Uterus (tissue), 4 donors: Measurements from ENCODE around the gene ZDHHC8. TPM values are rescaled to one million over a fixed set of nuclear protein-coding genes. Genes with fewer than 3 reads are reported as not detected.

Source experiments
- DNase-seq, 2 donors: peaks; one replicate each; pipeline ENCODE4 v3.0.0-alpha.2; 2019 to 2020
- H3K27ac ChIP-seq, 2 donors: fragments of 200-600 bp; sonication (generic); 1 replicate in 1 of 2; 2 replicates in 1 of 2; pipeline ENCODE4 v1.5.1; 2016 to 2018
- H3K27me3 ChIP-seq, 2 donors: fragments of 200-600 bp; sonication (generic); one replicate each; pipeline ENCODE4 v1.5.1; 2018 to 2019; ENCODE audit warnings: control low read depth in 1 of 2
- H3K36me3 ChIP-seq, 2 donors: fragments of 200-600 bp; sonication (generic); one replicate each; pipeline ENCODE4 v1.5.1; 2019; ENCODE audit warnings: control low read depth in 1 of 2
- H3K4me1 ChIP-seq, 2 donors: fragments of 200-600 bp; sonication (generic); one replicate each; pipeline ENCODE4 v1.5.1; 2018 to 2019; ENCODE audit warnings: control low read depth in 1 of 2
- H3K4me3 ChIP-seq, 2 donors: fragments of 200-600 bp; sonication (generic); 1 replicate in 1 of 2; 2 replicates in 1 of 2; pipeline ENCODE4 v1.5.1; 2018 to 2019; ENCODE audit warnings: mild to moderate bottlenecking in 1 of 2
- H3K9me3 ChIP-seq, 2 donors: fragments of 200-600 bp; sonication (generic); one replicate each; pipeline ENCODE4 v1.5.1; 2019; ENCODE audit warnings: control low read depth in 1 of 2
- POLR2A ChIP-seq, 2 donors: fragments of 450-650 bp; IDR thresholded peaks; one replicate each; pipeline ENCODE4 v1.6.1; 2016; ENCODE audit warnings: antibody characterized with exemption in 2 of 2, mild to moderate bottlenecking in 1 of 2, moderate library complexity in 1 of 2
- intact Hi-C: fragments of 100-400 bp; cut with DNase I; formaldehyde crosslinking; loops from one replicate; pipeline ENCODE4 v1.15.1; 2023; ENCODE audit warnings: low total_unique reads
- total RNA-seq, 4 donors: library from RNA; depleted of rRNA in 3 of 4; stranded (reverse); fragments of >200 nt in 3 of 4; gene quantifications; one replicate each; pipeline versions ENCODE4 v1.1.0 to v1.2.4, GENCODE V29; 2014 to 2023
- TF ChIP-seq, protein P1 (sequence below), 4 experiments: fragments of 200-600 bp in 2 of 4; fragments of 450-650 bp in 2 of 4; sonication (generic) in 2 of 4; IDR thresholded peaks; one replicate each; pipeline ENCODE4 v1.5.1; 2016 to 2019; ENCODE audit warnings: antibody characterized with exemption in 4 of 4, mild to moderate bottlenecking in 2 of 4, moderate library complexity in 1 of 4
- donor health status: DM: yes; HTN: yes; CAD: no.

The ZDHHC8 gene
- total RNA-seq, 4 donors from 2014 or later = 2.4 to 87.9 (median 20.1) TPM

- DNase-seq = no peak
- intact Hi-C loops = no loop called here
- H3K4me1 ChIP-seq = no peaks in the 10 kb centered on the region
- no peaks in the 10 kb centered on the region for H3K36me3 ChIP-seq
- H3K27me3 ChIP-seq = no peaks in the 10 kb centered on the region
- H3K27ac ChIP-seq = no peak overlapping the region
- H3K9me3 ChIP-seq = no peaks in the 10 kb centered on the region
- no peak overlapping the region for H3K4me3 ChIP-seq
- TF ChIP-seq, protein P1, sequence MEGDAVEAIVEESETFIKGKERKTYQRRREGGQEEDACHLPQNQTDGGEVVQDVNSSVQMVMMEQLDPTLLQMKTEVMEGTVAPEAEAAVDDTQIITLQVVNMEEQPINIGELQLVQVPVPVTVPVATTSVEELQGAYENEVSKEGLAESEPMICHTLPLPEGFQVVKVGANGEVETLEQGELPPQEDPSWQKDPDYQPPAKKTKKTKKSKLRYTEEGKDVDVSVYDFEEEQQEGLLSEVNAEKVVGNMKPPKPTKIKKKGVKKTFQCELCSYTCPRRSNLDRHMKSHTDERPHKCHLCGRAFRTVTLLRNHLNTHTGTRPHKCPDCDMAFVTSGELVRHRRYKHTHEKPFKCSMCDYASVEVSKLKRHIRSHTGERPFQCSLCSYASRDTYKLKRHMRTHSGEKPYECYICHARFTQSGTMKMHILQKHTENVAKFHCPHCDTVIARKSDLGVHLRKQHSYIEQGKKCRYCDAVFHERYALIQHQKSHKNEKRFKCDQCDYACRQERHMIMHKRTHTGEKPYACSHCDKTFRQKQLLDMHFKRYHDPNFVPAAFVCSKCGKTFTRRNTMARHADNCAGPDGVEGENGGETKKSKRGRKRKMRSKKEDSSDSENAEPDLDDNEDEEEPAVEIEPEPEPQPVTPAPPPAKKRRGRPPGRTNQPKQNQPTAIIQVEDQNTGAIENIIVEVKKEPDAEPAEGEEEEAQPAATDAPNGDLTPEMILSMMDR (IDR thresholded peaks at IDR 0.05) = no peak
Observed at GRCh38 chr22:20183823-20184222, 52.2 kb downstream of the ZDHHC8 start.

GRCh38 chr22:20184501-20185165, 53.0 kb downstream of the ZDHHC8 start:
- TF ChIP-seq, protein P1 (IDR thresholded peaks at IDR 0.05) = no peak
- no peak for TF ChIP-seq POLR2A (IDR thresholded peaks at IDR 0.05)
- Histone ChIP-seq H3K36me3 (no peaks in the 10 kb centered on the region), H3K9me3 (no peaks in the 10 kb centered on the region), H3K27ac (no peak overlapping the region), H3K27me3 (no peaks in the 10 kb centered on the region), H3K4me1 (no peaks in the 10 kb centered on the region), H3K4me3 (no peak overlapping the region)
- no peak for DNase-seq
- intact Hi-C loops = no loop called here

DNA sequence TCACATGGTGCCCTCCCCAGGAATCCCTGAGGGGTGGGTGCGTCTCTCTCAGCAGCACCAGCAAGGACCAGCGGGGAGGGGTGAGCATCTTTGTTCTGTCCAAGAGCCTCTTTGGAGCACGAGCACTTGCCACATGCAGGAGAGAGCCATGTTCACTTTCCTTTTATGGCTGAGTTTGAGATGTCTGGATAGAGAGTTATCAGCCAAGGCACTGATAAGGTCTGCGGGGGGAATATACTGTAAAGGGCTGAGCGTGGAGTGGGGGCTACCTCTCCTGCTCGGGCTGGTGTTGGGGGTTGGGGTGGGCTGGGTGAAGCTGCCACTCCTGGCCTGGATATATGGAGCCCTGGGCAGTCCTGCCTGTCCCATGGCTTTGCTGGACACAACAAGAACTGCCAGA, 54.1 kb downstream of the ZDHHC8 start:
- DNase-seq = no peak
- TF ChIP-seq, protein P1 (IDR thresholded peaks at IDR 0.05) = no peak
- TF ChIP-seq POLR2A (IDR thresholded peaks at IDR 0.05) = no peak
- intact Hi-C loops = no loop called here

GRCh38 chr22:20186183-20186870, 54.7 kb downstream of the ZDHHC8 start:
- H3K4me1 ChIP-seq = no peaks in the 10 kb centered on the region
- no peaks in the 10 kb centered on the region for H3K27me3 ChIP-seq
- TF ChIP-seq, protein P1 (IDR thresholded peaks at IDR 0.05) = no peak
- no peak for TF ChIP-seq POLR2A (IDR thresholded peaks at IDR 0.05)
- intact Hi-C loops = no loop called here
- no peak overlapping the region for H3K27ac ChIP-seq
- no peak overlapping the region for H3K4me3 ChIP-seq
- no peaks in the 10 kb centered on the region for H3K36me3 ChIP-seq
- H3K9me3 ChIP-seq = no peaks in the 10 kb centered on the region
- DNase-seq = no peak

More for the DNA sequence above, 54.1 kb downstream of the ZDHHC8 start:
- no peaks in the 10 kb centered on the region for H3K4me1 ChIP-seq
- no peaks in the 10 kb centered on the region for H3K27me3 ChIP-seq
- no peak overlapping the region for H3K27ac ChIP-seq
- H3K36me3 ChIP-seq = no peaks in the 10 kb centered on the region
- no peak overlapping the region for H3K4me3 ChIP-seq
- no peaks in the 10 kb centered on the region for H3K9me3 ChIP-seq

GRCh38 chr22:20186871-20187546, 55.4 kb downstream of the ZDHHC8 start:
- H3K27me3 ChIP-seq = no peaks in the 10 kb centered on the region
- no peaks in the 10 kb centered on the region for H3K9me3 ChIP-seq
- intact Hi-C loops = no loop called here
- H3K4me1 ChIP-seq = no peaks in the 10 kb centered on the region
- no peak for DNase-seq
- H3K27ac ChIP-seq = no peak overlapping the region
- TF ChIP-seq, protein P1 (IDR thresholded peaks at IDR 0.05) = no peak
- no peaks in the 10 kb centered on the region for H3K36me3 ChIP-seq
- no peak overlapping the region for H3K4me3 ChIP-seq
